ENCODE data around the gene PPP1R13B.
"Not testable (repeated sequence)": the region's sequence is repeated elsewhere in the genome, so short reads cannot be mapped to it uniquely, and the experiment has no call there.

Gene PPP1R13B

GRCh38 chr14:103830511-103831270, 16.7 kb downstream of the PPP1R13B start:
- DNase-seq, result no peak

GRCh38 chr14:103828315-103828967, 18.9 kb downstream of the PPP1R13B start:
- DNase-seq, result no peak

DNA sequence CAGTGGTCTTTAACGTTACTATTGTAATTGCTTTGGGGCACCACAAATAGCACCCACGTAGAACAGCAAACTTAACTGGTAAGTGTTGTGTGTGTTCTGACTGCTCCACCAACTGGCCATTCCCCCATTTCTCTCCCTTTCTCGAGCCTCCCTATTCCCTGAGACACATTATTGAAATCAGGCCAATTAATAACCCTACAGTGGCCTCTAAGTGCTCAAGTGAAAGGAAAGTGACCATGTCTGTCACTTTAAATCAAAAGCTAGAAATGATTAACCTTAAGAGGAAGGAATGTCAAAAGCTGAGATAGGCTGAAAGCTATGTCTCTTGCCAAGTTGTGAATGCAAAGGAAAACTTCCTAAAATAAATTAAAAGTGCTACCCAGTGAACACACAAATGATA, 22.3 kb downstream of the PPP1R13B start:
- DNase-seq, result no peak

DNA sequence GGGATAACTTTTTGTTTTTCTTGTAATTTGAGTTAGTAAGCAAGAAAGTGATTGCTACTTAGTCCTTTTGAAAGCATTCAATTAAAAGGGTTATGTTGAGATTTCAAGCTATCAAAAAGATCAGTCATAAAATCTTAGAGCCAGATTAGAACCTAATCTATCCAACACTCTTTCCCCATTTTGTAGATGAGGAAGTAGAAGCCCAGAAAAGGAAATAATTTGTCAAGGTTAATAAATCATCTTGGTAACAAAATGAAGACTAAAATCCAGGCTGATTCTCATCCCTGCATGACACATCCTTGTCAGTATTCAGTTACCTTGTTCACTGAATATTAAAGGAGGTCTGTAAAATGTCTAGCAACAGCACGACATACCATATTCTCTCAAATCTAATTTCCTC, 26.5 kb downstream of the PPP1R13B start:
- DNase-seq, result no peak

DNA sequence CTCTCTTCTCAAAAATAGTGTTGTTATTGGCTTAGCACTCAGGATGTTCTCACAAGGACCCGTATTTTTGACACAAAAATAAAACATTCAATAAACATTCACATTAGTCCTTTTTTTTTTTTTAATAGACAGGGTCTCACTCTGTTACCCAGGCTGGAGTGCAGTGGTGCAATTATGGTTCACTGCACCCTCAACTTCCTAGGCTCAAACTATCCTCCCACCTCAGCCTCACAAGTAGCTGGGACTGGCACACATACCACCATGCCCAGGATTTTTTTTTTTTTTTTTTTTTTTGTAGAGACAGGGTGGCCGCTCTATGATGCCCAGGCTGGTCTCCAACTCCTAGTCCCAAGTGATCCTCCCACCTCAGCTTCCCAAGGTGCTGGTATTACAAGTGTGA, 27.0 kb downstream of the PPP1R13B start:
- no peak for DNase-seq

- peak; percentile 52 for DNase-seq
Observed at GRCh38 chr14:103819503-103820307, 27.7 kb downstream of the PPP1R13B start.

DNA sequence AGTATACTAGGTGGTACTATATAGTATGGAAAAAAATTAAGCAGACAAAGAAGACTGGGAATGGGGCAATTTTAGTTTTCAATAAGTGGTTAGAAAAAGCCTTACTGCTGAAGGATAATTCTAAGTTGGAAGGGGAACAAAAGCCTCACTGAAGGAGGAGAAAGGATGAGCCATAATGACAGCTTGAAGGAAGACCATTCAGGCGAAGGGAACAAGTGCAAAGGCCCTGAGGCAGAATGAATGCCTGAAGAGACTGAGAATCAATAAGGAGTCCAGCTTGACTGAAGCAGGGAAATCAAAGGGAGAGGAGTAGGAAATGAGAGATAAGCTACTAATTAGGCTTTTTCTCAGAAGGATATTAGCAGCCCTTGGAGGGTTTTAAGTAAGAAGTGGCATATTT, 28.5 kb downstream of the PPP1R13B start:
- no peak for DNase-seq

- DNase-seq, result no peak
Observed at GRCh38 chr14:103818422-103818821, 29.0 kb downstream of the PPP1R13B start.

GRCh38 chr14:103817595-103817994, 29.8 kb downstream of the PPP1R13B start:
- DNase-seq, result no peak

- DNase-seq, result no peak
Observed at GRCh38 chr14:103816991-103817390, 30.4 kb downstream of the PPP1R13B start.

- no peak for DNase-seq
Observed at GRCh38 chr14:103815253-103815652, 32.1 kb downstream of the PPP1R13B start.

GRCh38 chr14:103811189-103811588, 36.2 kb downstream of the PPP1R13B start:
- DNase-seq, result no peak

DNA sequence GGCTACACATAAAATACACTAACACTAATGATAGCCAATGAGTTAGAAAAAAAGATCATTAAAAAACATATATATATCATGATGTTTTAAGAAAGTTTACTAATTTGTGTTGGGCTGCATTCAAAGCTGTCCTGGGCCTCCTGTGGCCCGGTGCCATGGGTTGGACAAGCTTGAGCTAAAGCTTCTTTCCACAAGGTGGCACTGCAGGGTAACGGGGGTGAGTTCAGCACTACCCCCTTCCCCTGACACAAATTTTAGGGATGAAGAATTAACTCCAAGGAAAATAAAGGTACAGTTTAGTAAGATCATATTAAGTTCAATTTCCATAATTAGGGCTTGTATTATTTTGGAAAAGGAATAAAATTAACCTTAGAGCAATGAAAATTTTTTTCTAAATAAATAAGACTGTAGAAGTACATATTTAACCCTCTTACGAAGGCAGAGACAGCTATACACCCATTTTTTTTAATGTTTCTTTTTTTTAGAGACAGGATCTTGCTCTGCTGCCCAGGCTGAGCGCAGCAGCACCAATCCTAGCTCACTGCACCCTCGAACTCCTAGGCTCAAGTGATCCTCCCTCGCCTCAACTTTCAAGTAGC, 38.9 kb downstream of the PPP1R13B start:
- no peak for DNase-seq

DNA sequence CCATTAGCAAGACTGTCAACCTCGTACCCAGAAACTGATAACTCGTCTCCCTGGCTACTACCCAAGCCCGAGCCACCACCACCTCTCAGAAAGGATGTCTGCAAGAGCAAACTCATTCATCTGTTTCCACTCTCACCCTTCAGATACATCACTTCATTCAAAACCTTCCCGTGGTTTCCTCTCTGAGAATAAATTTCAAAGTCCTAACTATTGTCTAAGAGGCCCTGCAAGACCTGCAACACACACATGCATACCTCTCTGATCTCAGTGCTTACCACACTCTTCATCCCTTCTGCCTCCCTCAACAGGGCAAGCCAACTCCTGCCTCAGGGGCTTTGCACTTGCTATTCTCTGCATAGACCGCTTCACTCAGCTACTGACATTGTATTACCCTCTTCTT, 40.6 kb downstream of the PPP1R13B start:
- no peak for DNase-seq

- no peak for DNase-seq
Observed at GRCh38 chr14:103805708-103806107, 41.7 kb downstream of the PPP1R13B start.

DNA sequence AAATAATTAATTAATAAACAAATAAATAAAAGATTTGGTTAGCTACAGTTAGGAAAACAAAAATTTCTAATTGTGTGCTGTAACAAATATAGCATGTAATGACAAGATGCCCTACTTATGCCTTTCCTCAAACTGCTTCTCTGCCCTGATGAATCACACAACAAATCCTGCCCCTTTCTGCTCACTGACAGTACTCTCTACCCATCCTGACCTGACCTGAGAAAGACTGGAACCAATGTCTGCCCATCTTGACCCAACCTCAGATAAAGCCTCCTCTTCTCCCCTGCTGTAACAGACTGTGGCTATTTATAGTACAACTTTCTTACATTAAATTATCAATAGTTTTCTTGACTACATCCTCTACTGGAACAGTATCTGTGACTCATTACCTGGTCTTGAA, 43.7 kb downstream of the PPP1R13B start:
- DNase-seq, result no peak

DNA sequence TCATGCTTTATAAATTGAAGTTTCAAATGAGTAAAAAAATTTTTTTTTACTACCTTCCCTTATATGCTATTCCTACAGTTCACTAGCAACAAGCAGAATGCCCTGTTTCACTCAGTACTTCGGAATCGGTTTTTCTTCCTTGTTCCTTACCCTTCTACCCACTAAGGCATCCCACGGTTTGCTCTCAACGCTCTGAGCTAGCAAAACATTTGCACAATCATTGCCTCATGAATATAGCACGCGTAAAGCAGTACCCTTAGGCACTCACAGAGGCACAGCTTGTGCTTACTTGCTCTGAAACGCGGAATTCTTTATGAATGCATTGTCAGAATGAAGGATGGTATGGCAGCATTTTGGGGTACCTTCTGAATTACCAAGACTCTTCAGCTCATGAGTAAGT, 45.0 kb downstream of the PPP1R13B start:
- no peak for DNase-seq

GRCh38 chr14:103801459-103801858, 45.9 kb downstream of the PPP1R13B start:
- DNase-seq, result no peak

GRCh38 chr14:103793192-103793591, 54.2 kb downstream of the PPP1R13B start:
- DNase-seq, result not testable (repeated sequence)

- no peak for DNase-seq
Observed at GRCh38 chr14:103788086-103788485, 59.3 kb downstream of the PPP1R13B start.

- no peak for DNase-seq
Observed at GRCh38 chr14:103782376-103782775, 65.0 kb downstream of the PPP1R13B start.

- not testable (repeated sequence) for DNase-seq
Observed at GRCh38 chr14:103776319-103776718, 71.1 kb downstream of the PPP1R13B start.

- DNase-seq, result no peak
Observed at GRCh38 chr14:103775506-103775905, 71.9 kb downstream of the PPP1R13B start.
